Body of pancreas (tissue), 4 donors: ENCODE measurements around the gene FGF21.

Experiments used
- CTCF ChIP-seq, 7 experiments: fragments of 450-650 bp in 4 of 7; fragments of 200-600 bp in 3 of 7; sonication (generic) in 3 of 7; IDR thresholded peaks; one replicate each; pipeline ENCODE4 v1.5.1; 2016 to 2019; ENCODE audit warnings: antibody characterized with exemption in 7 of 7
- POLR2A ChIP-seq, 3 donors: fragments of 450-650 bp; IDR thresholded peaks; one replicate each; pipeline ENCODE4 v1.6.1; 2016; ENCODE audit warnings: antibody characterized with exemption in 3 of 3, mild to moderate bottlenecking in 2 of 3

- TF ChIP-seq CTCF (IDR thresholded peaks at IDR 0.05): no peak
- TF ChIP-seq POLR2A (IDR thresholded peaks at IDR 0.05): no peak
These were observed 14.9 kb downstream of the FGF21 start for GRCh38 chr19:48770266-48770665.
